ENCODE results near the gene MAML3.

The MAML3 gene

GRCh38 chr4:139892973-139893736 lies 260.8 kb downstream of the MAML3 start:
- no peak for ATAC-seq

- no peak for ATAC-seq
These were observed 263.2 kb downstream of the MAML3 start for GRCh38 chr4:139890816-139891215.

DNA sequence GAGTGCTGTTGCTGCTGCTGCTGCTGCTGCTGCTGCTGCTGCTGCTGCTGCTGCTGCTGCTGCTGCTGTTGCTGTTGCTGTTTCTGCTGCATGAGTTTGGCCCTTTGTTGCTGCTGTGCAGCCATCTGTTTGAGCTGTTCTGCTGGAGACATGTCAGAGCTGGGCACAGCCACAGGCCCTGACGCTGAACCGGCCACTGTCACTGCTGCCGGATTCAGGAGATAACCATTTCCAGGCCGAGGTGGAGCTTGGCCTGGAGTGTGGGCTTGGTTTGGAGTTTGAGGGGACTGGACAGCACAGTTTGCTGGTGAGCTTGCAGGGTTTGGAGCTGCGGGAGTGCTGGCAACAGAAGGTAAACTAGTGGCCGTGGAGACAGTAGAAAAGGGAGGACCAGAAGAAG lies 264.1 kb downstream of the MAML3 start:
- ATAC-seq, result no peak

- ATAC-seq, result no peak
These were observed 264.7 kb downstream of the MAML3 start for GRCh38 chr4:139889264-139889663.

DNA sequence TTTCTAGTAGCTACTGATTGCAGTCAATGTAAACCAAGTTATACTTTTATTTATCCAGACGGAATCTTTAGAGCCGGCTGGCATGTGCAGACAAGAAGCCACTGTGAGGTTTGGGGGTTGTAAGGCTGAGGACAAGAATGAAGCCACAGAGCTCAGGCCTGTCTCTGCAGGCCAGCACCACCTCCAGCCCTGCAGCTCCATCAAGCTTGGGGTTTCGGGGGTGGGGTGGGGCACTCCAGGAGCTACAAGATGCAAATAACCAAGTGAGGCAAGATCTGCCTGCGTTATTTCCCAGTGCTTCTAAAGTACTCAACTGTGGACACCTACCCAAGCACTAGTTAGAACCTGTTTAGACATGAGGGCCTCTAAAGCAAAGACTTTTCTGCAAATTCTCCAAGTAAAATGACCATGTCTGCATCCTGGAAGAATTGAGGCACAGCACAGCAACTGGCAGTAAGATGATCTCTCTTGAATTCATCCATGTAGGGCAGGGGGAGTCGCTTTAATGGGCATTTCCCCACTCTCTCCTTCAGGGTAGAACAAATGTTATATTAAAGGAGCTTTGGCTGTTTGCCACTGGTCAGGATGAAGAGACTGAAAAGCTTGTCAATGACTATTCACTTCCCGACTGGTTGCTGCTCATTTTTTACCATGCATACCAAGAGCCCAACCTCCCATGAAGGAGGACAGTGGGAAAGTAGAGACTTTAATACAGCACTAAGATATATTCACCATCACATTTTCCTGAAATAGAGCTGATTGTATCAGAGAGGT lies 265.8 kb downstream of the MAML3 start:
- ATAC-seq, result no peak

GRCh38 chr4:139887376-139887802 lies 266.6 kb downstream of the MAML3 start:
- ATAC-seq, result no peak

GRCh38 chr4:139886798-139887197 lies 267.2 kb downstream of the MAML3 start:
- no peak for ATAC-seq

DNA sequence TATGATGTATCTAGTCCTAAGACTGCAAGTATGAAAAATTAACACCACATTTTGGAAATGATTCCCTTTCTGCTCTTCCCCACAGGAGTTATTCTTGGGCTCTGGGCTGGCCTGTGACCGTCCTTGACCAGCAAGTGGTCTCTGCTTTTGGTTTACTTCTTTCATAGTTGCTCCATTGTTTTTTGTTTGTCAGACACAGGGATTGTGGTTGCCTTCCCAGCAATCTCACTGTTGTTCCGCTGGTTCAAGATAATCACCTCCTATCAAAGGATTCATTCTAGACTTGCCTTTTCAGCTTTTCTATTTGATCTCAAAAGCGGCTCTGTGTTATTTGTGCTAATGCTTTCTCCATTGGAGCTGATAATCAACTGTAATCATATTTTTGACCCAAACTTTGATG lies 269.5 kb downstream of the MAML3 start:
- ATAC-seq, result no peak

DNA sequence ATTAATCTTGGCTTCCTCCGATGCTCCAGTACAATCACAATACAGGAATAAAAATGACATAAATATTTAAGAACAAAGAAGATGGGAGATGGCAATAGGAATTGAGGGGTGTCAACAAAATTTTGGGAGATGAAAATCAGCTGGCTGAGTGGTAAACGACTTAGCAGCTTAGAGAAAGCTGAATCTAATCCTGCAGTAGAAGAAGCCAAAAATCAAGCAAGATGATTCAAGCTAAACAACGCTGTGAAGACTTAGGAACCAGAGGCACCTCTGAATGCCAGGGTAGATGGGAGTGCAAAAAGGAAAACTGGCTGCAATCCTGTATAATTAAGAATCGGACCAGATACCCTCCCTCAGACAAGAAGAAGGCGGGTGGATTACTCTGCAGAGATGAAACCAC lies 273.1 kb downstream of the MAML3 start:
- ATAC-seq, result no peak

GRCh38 chr4:139878050-139878449 lies 275.9 kb downstream of the MAML3 start:
- no peak for ATAC-seq

GRCh38 chr4:139876337-139876941 lies 277.5 kb downstream of the MAML3 start:
- no peak for ATAC-seq

DNA sequence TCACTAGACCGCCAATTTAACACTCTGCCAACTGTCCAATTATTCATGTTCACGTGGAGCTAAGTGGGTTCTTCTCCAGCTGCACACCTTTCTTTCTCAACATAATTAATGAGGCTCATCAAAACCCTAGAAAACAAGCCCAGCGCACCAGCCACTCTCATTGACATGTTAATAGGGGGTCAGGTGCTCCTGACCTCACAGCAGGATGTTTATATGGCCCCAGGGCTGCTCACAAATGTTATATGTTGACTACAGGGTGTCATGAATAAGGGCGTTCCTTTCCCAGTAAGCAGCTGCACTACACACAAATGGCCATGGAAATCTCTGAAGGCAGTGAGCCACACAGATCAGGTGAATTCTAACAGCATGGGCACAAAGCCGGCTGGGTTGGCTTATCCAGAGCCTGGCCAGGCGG lies 278.6 kb downstream of the MAML3 start:
- no peak for ATAC-seq

GRCh38 chr4:139873111-139873860 lies 280.7 kb downstream of the MAML3 start:
- no peak for ATAC-seq

GRCh38 chr4:139872274-139872673 lies 281.7 kb downstream of the MAML3 start:
- peak in 1 of 2 donors; percentile 38 for ATAC-seq

DNA sequence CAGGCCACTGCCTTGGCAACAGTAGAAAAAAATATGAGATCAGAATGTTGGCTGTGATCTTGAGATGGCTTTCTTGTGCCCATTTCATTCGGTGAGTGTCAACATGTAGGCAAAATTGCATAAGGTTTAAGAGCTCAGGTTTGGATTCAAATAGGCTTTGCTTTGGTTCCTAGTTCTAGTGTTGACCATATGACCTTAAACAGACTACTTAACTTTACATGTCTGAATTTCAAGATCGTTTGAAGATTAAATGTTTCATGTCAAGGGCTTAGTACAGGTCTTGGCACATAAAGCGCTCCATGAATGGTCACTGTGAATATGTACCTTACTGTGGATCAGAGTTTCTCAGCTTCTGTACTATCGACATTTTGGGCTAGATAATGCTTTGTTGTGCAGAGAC lies 284.2 kb downstream of the MAML3 start:
- ATAC-seq, result no peak

- no peak for ATAC-seq
These were observed 287.6 kb downstream of the MAML3 start for GRCh38 chr4:139866276-139866962.

DNA sequence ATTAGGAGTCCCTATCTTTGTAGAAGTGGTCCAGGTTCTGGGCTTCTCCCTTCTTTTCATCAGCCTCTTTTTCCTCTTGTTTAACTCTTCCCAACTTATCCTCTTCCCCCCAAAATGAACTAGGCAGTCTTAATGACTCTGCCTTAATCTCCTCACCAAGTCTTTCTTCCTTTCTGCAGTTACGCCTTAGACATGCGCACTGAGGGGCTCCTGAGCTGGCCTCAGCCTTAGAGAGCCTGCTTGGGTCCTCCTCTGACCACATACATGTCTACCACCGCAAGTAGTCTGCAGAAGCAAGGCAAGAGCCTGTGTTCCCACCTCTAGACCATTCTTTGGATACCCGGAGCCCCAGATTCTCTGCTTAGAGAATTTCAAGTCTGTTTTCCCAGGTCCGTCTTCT lies 288.4 kb downstream of the MAML3 start:
- ATAC-seq, result no peak

DNA sequence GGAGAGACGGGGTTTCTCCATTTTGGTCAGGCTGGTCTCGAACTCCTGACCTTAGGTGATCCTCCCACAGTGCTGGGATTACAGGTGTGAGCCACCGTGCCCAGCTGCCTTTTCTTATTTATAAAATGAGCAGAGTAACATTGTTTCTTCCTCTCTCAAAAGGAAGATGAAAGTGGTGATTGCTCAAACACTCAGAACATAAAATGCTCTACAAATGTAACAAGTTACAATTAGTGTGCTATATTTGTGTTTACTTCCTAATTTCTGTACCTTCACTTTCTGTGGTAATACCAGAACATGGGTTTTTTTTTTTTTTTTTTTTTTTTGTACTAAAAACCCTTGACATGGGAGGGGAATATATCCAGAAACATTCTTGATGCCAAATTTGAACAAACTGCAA lies 290.5 kb downstream of the MAML3 start:
- no peak for ATAC-seq

DNA sequence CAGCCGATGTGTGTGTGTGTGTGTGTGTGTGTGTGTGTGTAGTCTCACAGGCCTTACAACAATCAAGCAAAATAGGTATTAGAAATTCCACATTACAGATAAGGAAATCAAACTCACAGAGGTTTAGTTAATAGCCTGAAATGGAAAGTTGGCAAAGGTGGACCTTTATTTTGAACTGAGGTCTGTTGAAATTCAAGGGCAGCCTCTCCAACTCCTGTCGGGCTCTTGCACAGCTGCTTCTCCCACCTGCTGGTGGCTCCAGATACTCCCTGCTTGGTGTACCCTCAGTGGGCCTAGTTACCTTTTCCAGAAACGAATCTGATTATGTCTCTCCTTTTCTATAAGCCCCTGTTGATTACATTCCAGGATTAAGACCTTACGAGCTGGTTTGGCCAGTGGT lies 292.5 kb downstream of the MAML3 start:
- ATAC-seq, result no peak

DNA sequence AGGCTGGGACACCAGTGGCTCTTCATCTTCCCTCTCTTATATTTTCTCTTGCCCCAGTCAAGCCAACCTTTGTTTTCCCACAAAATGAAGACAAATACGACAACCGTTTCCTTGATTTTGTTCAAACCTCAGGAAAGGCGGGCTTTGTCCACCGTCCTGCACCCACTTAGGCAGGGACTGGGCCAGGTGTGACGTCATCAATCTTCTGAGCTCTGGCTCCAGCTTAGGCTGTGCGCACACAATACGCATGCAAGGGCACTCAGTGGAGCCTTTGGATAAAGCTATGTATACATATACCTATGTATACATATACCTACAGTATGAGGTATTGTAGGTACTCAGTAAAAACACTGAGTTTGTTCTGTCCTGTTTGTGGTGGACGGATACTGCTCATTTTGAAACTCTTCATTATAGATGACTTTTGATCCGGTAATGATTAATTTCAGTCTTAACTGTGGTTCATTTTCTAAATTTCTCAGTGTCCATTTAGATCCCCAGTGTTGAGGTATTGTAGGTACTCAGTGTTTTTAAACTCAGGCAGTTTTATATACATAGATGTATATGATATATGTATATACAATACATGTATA lies 293.5 kb downstream of the MAML3 start:
- no peak for ATAC-seq

DNA sequence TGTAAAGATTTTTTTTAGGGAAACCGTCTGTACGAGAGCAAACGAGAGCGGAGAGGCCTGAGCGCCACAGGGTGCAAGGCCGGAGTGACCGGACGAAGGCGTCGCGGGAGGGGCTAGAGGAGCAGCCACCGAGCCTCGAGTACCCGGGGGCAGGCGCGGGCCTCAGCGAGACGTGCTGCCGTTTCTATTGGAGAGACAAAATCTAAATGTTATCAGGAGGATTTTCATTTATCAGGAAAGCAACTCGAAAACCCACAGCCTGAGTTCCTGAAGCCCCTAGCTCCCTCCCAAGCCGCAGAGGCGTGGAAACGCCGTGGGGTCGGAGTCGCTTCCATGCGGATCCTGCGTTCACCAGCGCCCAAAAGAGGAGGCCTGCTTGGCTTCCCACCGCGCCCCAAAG lies 294.1 kb downstream of the MAML3 start:
- ATAC-seq, result no peak
